HepG2 (cell line): ENCODE results near the gene TDRD10. TPM values are rescaled to one million over a fixed set of nuclear protein-coding genes. Genes with fewer than 3 reads are reported as not detected.

Source experiments
- ATAC-seq: fragments of 200-7000 bp; cut with Tn5 transposase; 3 replicates; pipeline ENCODE4 v1.9.1; 2020; ENCODE audit warnings: mild to moderate bottlenecking, moderate library complexity
- BruUV-seq: library from RNA; stranded (reverse); fragments of 400-500 nt; replicated peaks from 2 replicates; lab custom pipeline; 2021; lab: Mats Ljungman, UMichigan
- CTCF ChIA-PET: fragments of 300-600 bp; formaldehyde crosslinking; extraction: SDS; loops from one replicate; lab custom pipeline; 2021; ENCODE audit warnings: low total read pairs, inconsistent platforms, low intra/inter-chr PET ratio; lab: Yijun Ruan, JAX
- POLR2A ChIA-PET: fragments of 350-600 bp; sonication (Branson Sonifier 250); formaldehyde crosslinking; loops from one replicate; lab custom pipeline; 2020; ENCODE audit warnings: antibody characterized with exemption, inconsistent platforms; lab: Yijun Ruan, JAX
- DNase-seq: peaks from one replicate; pipeline ENCODE4 v3.0.0-alpha.2; 2015; ENCODE audit warnings: low spot score
- FAIRE-seq: peaks from 3 replicates; lab custom pipeline; 2011; peaks lifted over from hg19 to GRCh38; lab: Jason Lieb, UNC
- H2AFZ ChIP-seq: one replicate; pipeline ENCODE4 v1.6.1; 2011; ENCODE audit warnings: low read length, inconsistent platforms
- H3K27ac ChIP-seq: fragments of 300-600 bp; 3 replicates; pipeline ENCODE4 v1.8.0; 2011; ENCODE audit warnings: mixed run types, mild to moderate bottlenecking, mixed read lengths, low read length, inconsistent platforms; ENCODE audit not compliant: insufficient read depth; ENCODE audit errors: extremely low read length
- H3K27me3 ChIP-seq, 2 experiments: fragments of 200-600 bp in 1 of 2; 2 replicates in 1 of 2; 3 replicates in 1 of 2; pipeline versions ENCODE4 v1.6.0 to v1.8.0; 2011; ENCODE audit warnings: low read length in 2 of 2, mild to moderate bottlenecking in 2 of 2, moderate library complexity in 2 of 2, inconsistent platforms in 1 of 2; ENCODE audit not compliant: insufficient read depth in 2 of 2, control insufficient read depth in 1 of 2
- H3K36me3 ChIP-seq, 2 experiments: fragments of 200-600 bp in 1 of 2; replicated peaks in 1 of 2; 2 replicates in 1 of 2; 3 replicates in 1 of 2; pipeline versions ENCODE4 v1.5.1 to v1.8.0; 2011; ENCODE audit warnings: low read length in 2 of 2, inconsistent platforms in 1 of 2; ENCODE audit not compliant: insufficient read depth in 2 of 2, control insufficient read depth in 1 of 2
- H3K4me1 ChIP-seq: 2 replicates; pipeline ENCODE4 v1.5.1; 2012; ENCODE audit warnings: low read length, inconsistent platforms; ENCODE audit not compliant: insufficient read depth
- H3K4me2 ChIP-seq: 2 replicates; pipeline ENCODE4 v1.6.0; 2011; ENCODE audit warnings: low read depth, low read length, inconsistent platforms
- H3K4me3 ChIP-seq, 3 experiments: fragments of 200-600 bp in 1 of 3; sonication (generic), shearing (Covaris generic) in 1 of 3; replicated peaks in 1 of 3; 2 replicates each; pipeline ENCODE4 v1.5.1; 2011 to 2016; ENCODE audit warnings: low read length in 3 of 3, inconsistent platforms in 2 of 3, low read depth in 2 of 3, mild to moderate bottlenecking in 2 of 3, control low read depth in 1 of 3, mixed read lengths in 1 of 3; ENCODE audit not compliant: insufficient read depth in 1 of 3
- H3K79me2 ChIP-seq: one replicate; pipeline ENCODE4 v1.6.1; 2011; ENCODE audit warnings: low read length, inconsistent platforms; ENCODE audit not compliant: insufficient read depth
- H3K9ac ChIP-seq: 2 replicates; pipeline ENCODE4 v1.6.0; 2011; ENCODE audit warnings: mild to moderate bottlenecking, low read depth, low read length, inconsistent platforms; ENCODE audit not compliant: insufficient read depth
- H3K9me3 ChIP-seq: 2 replicates; pipeline ENCODE4 v1.5.1; 2012; ENCODE audit warnings: mild to moderate bottlenecking, low read length
- H4K20me1 ChIP-seq: 2 replicates; pipeline ENCODE4 v1.6.0; 2011; ENCODE audit warnings: inconsistent platforms, mild to moderate bottlenecking, low read length, moderate library complexity; ENCODE audit not compliant: insufficient read depth
- CENPX ChIP-seq: sonication (generic); formaldehyde crosslinking; IDR thresholded peaks from 2 replicates; pipeline ENCODE4 v1.9.0; 2021; ENCODE audit warnings: mild to moderate bottlenecking, missing genetic modification reagents, moderate library complexity
- GTF3A ChIP-seq: sonication (generic); formaldehyde crosslinking; conservative IDR thresholded peaks from 2 replicates; pipeline ENCODE4 v1.4.0; 2020; ENCODE audit warnings: mild to moderate bottlenecking, missing genetic modification reagents
- HMG20A ChIP-seq: IDR thresholded peaks from 2 replicates; pipeline ENCODE4 v1.6.1; 2016; ENCODE audit warnings: borderline replicate concordance
- HNRNPUL1 ChIP-seq: fragments of 200-400 bp; formaldehyde crosslinking; IDR thresholded peaks from 2 replicates; pipeline ENCODE4 v1.6.1; 2017; ENCODE audit warnings: low read depth, mild to moderate bottlenecking, low read length, moderate library complexity
- MAFK ChIP-seq, 2 experiments: IDR thresholded peaks in 1 of 2; conservative IDR thresholded peaks in 1 of 2; 2 replicates each; pipeline ENCODE4 v1.6.1; 2011; ENCODE audit warnings: improper control_type of control experiment in 2 of 2, low read length in 2 of 2
- ZFP37 ChIP-seq: sonication (generic); formaldehyde crosslinking; IDR thresholded peaks from 2 replicates; pipeline ENCODE4 v1.4.0; 2020; ENCODE audit warnings: missing genetic modification reagents, borderline replicate concordance
- ZNF773 ChIP-seq: sonication (generic); formaldehyde crosslinking; IDR thresholded peaks from 2 replicates; pipeline ENCODE4 v1.4.0; 2020; ENCODE audit warnings: missing genetic modification reagents, borderline replicate concordance
- WGBS: methylation state at CpG from one replicate; pipeline ENCODE4 v1.1.6; 2017; ENCODE audit warnings: low lambda C conversion rate; 5-methylcytosine and 5-hydroxymethylcytosine counted together
- in situ Hi-C: cut with HindIII; loops from 2 replicates; pipeline ENCODE4 v1.10.0; 2017; ENCODE audit warnings: low pct_unique_long_range_greater_than_20kb; ENCODE audit not compliant: extremely low pct_ligation_motif_present
- intact Hi-C: fragments of 100-400 bp; cut with micrococcal nuclease; formaldehyde crosslinking; loops from one replicate; pipeline ENCODE4 v1.10.0; 2022; ENCODE audit not compliant: unreplicated experiment
- polyA plus RNA-seq, 8 experiments: library from polyadenylated mRNA; depleted of rRNA in 3 of 8; stranded (reverse) in 7 of 8; unstranded in 1 of 8; fragments of >200 nt; fragmentation: Illumina TruSeq in 4 of 8; extraction: Trizol in 4 of 8; gene quantifications; 2 replicates each; pipeline versions ENCODE4 v1.2.1 to v1.2.3, GENCODE V29; 2011 to 2016; ENCODE audit warnings: low read depth in 4 of 8, missing spikeins in 1 of 8, mixed read lengths in 1 of 8; ENCODE audit not compliant: insufficient read depth in 1 of 8
- total RNA-seq, 5 experiments: library from RNA; depleted of rRNA; stranded (reverse); fragments of >200 nt; fragmentation: Illumina TruSeq; extraction: Trizol; gene quantifications; 2 replicates each; pipeline ENCODE4 v1.2.3, GENCODE V29; 2016; ENCODE audit warnings: low read depth in 1 of 5
- TF ChIP-seq, protein P1 (sequence below): IDR thresholded peaks from 2 replicates; pipeline ENCODE4 v1.6.1; 2016; ENCODE audit warnings: control low read depth
- TF ChIP-seq, protein P2 (sequence below): sonication (generic); formaldehyde crosslinking; IDR thresholded peaks from 2 replicates; pipeline ENCODE4; 2020; ENCODE audit warnings: missing genetic modification reagents, mild to moderate bottlenecking, borderline replicate concordance
- TF ChIP-seq, protein P3 (sequence below): sonication (generic); formaldehyde crosslinking; IDR thresholded peaks from 2 replicates; pipeline ENCODE4 v1.5.1; 2020; ENCODE audit warnings: mild to moderate bottlenecking, missing genetic modification reagents

TDRD10 gene
- total and polyA plus RNA-seq, 2 of the 13 experiments (the other 11 are each of a cell fraction or from before 2014, with no cell fraction given): not detected

DNA sequence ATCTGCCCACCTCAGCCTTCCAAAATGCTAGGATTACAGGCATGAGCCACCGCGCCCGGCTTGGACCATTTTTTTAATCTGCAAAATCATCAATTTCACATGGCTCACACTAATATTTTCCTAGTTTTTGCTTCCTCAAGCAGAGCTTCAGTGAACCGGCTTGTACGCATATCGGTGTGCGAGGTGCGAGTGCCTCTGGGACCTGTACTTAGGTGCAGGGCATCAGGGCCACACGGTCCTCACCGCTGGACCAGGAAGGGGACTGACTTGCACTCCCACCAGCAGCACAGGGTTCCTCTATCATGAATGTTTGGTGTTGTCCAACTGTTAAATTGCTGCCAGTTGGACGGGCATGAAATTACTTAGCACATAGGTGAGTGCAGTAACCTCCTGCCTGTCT lies 15.6 kb downstream of the TDRD10 start:
- no peak overlapping the region for H3K27ac ChIP-seq
- no peaks in the 10 kb centered on the region for H3K36me3 ChIP-seq
- H3K4me1 ChIP-seq: peaks cover 8% of the 10 kb centered on the region; the same call in 1 of the 2 replicates
- TF ChIP-seq HMG20A (CRISPR knock-in tag) (no peak), MAFK (conservative IDR thresholded peaks at IDR 0.05 in 1 of 2, IDR thresholded peaks at IDR 0.05 in 1 of 2; ENCODE audit: low read length in 2 of 2) (peak; percentile 9 to 40; a peak in 2 of 4 replicates)
- H3K4me3 ChIP-seq: no peak overlapping the region
- in situ Hi-C loops: no loop called here
- no peak for FAIRE-seq
- no peaks in the 10 kb centered on the region for H4K20me1 ChIP-seq
- intact Hi-C loops: no loop called here
- no peak overlapping the region for H3K9ac ChIP-seq
- no peaks in the 10 kb centered on the region for H3K79me2 ChIP-seq
- H3K27me3 ChIP-seq: peaks cover 1 to 20% of the 10 kb centered on the region in 2 experiments; a peak in 4 of 5 replicates
- no peak for ATAC-seq
- CTCF ChIA-PET: no interaction called here
- H2AFZ ChIP-seq: no peak overlapping the region
- no peak for DNase-seq
- 67% methylated on average over 11 of the region's 11 CpGs for WGBS
- H3K4me2 ChIP-seq: no peak overlapping the region
- POLR2A ChIA-PET: no interaction called here
- BruUV-seq: no TSS peak
- H3K9me3 ChIP-seq: no peaks in the 10 kb centered on the region

DNA sequence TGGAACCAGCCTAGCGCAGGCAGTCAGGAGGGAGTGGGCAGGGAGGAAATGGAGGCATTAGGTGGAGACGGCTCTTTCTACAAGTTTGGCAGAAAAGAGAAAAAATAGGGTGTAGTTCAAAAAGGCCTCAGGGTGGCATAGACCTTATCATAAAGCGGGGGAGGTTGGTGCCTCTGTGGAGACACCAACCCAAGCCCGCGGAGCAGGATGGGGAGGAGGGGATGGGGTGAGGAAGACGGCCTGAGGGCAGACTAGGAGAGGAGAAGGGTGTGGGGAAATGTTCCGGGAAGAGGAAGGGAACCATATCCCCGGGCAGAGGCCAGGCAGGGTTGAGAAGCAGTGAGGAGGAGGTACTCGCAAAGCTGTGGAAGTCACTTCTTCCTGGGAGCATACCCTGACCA lies 17.6 kb downstream of the TDRD10 start:
- Histone ChIP-seq H3K9ac (no peak overlapping the region), H2AFZ (no peak overlapping the region)
- TF ChIP-seq GTF3A (CRISPR knock-in tag) (no peak), CENPX (no peak), ZFP37 (CRISPR knock-in tag) (no peak), HNRNPUL1 (no peak), ZNF773 (CRISPR knock-in tag) (no peak)
- TF ChIP-seq, protein P1, sequence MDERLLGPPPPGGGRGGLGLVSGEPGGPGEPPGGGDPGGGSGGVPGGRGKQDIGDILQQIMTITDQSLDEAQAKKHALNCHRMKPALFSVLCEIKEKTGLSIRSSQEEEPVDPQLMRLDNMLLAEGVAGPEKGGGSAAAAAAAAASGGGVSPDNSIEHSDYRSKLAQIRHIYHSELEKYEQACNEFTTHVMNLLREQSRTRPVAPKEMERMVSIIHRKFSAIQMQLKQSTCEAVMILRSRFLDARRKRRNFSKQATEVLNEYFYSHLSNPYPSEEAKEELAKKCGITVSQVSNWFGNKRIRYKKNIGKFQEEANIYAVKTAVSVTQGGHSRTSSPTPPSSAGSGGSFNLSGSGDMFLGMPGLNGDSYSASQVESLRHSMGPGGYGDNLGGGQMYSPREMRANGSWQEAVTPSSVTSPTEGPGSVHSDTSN (CRISPR knock-in tag): no peak
- TF ChIP-seq, protein P2, sequence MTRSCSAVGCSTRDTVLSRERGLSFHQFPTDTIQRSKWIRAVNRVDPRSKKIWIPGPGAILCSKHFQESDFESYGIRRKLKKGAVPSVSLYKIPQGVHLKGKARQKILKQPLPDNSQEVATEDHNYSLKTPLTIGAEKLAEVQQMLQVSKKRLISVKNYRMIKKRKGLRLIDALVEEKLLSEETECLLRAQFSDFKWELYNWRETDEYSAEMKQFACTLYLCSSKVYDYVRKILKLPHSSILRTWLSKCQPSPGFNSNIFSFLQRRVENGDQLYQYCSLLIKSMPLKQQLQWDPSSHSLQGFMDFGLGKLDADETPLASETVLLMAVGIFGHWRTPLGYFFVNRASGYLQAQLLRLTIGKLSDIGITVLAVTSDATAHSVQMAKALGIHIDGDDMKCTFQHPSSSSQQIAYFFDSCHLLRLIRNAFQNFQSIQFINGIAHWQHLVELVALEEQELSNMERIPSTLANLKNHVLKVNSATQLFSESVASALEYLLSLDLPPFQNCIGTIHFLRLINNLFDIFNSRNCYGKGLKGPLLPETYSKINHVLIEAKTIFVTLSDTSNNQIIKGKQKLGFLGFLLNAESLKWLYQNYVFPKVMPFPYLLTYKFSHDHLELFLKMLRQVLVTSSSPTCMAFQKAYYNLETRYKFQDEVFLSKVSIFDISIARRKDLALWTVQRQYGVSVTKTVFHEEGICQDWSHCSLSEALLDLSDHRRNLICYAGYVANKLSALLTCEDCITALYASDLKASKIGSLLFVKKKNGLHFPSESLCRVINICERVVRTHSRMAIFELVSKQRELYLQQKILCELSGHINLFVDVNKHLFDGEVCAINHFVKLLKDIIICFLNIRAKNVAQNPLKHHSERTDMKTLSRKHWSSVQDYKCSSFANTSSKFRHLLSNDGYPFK (CRISPR knock-in tag): no peak
- TF ChIP-seq, protein P3, sequence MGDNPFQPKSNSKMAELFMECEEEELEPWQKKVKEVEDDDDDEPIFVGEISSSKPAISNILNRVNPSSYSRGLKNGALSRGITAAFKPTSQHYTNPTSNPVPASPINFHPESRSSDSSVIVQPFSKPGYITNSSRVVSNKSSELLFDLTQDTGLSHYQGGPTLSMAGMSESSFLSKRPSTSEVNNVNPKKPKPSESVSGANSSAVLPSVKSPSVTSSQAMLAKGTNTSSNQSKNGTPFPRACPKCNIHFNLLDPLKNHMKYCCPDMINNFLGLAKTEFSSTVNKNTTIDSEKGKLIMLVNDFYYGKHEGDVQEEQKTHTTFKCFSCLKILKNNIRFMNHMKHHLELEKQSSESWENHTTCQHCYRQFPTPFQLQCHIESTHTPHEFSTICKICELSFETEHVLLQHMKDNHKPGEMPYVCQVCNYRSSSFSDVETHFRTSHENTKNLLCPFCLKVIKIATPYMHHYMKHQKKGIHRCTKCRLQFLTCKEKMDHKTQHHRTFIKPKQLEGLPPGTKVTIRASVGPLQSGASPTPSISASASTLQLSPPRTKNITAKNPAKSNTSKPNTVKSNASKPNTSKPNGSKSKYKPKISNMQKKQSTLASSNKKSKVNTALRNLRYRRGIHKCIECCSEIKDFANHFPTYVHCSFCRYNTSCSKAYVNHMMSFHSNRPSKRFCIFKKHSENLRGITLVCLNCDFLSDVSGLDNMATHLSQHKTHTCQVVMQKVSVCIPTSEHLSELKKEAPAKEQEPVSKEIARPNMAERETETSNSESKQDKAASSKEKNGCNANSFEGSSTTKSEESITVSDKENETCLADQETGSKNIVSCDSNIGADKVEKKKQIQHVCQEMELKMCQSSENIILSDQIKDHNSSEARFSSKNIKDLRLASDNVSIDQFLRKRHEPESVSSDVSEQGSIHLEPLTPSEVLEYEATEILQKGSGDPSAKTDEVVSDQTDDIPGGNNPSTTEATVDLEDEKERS (CRISPR knock-in tag): no peak

More for the DNA sequence above, 17.6 kb downstream of the TDRD10 start:
- ChIA-PET POLR2A (no interaction called here), CTCF (no interaction called here)
- no TSS peak for BruUV-seq
- Histone ChIP-seq H4K20me1 (no peaks in the 10 kb centered on the region), H3K27me3 (peaks cover 1 to 16% of the 10 kb centered on the region in 2 experiments; a peak in 4 of 5 replicates), H3K4me1 (0 out of 2 replicates have a peak, but pooled peaks cover 8% of the 10 kb centered on the region), H3K9me3 (no peaks in the 10 kb centered on the region), H3K4me2 (no peak overlapping the region), H3K27ac (no peak overlapping the region), H3K4me3 (no peak overlapping the region), H3K36me3 (no peaks in the 10 kb centered on the region), H3K79me2 (no peaks in the 10 kb centered on the region)
- DNase-seq: no peak
- 55% methylated on average over 9 of the region's 9 CpGs for WGBS
- no peak for ATAC-seq
- intact Hi-C loops (no loop called here), in situ Hi-C loops (no loop called here)
- no peak for FAIRE-seq
